H4 (cell line): ENCODE results near the gene MID1. TPM values are rescaled to one million over a fixed set of nuclear protein-coding genes. Genes with fewer than 3 reads are reported as not detected.

Experiments
- DNase-seq: peaks from one replicate; pipeline ENCODE4 v3.0.0-alpha.2; 2015; ENCODE audit warnings: low spot score
- total RNA-seq: library from RNA; depleted of rRNA; stranded (reverse); fragments of >200 nt; shearing (Covaris generic); gene quantifications from 2 replicates; pipeline ENCODE4 v1.2.3, GENCODE V29; 2014

Gene MID1
- total RNA-seq, 1 experiment from 2014 or later: 14.3 TPM

GRCh38 chrX:10433296-10433965, 187.0 kb downstream of the MID1 start:
- no peak for DNase-seq

GRCh38 chrX:10429908-10430307, 190.5 kb downstream of the MID1 start:
- DNase-seq: no peak

- no peak for DNase-seq
These were observed 193.1 kb downstream of the MID1 start for GRCh38 chrX:10427249-10427648.

GRCh38 chrX:10423716-10424115, 196.7 kb downstream of the MID1 start:
- no peak for DNase-seq

- no peak for DNase-seq
These were observed 200.3 kb downstream of the MID1 start for GRCh38 chrX:10420134-10420533.

GRCh38 chrX:10416424-10416823, 204.0 kb downstream of the MID1 start:
- DNase-seq: no peak

GRCh38 chrX:10415306-10416001, 204.9 kb downstream of the MID1 start:
- DNase-seq: no peak

GRCh38 chrX:10414862-10415261, 205.5 kb downstream of the MID1 start:
- DNase-seq: no peak

- no peak for DNase-seq
These were observed 206.1 kb downstream of the MID1 start for GRCh38 chrX:10414156-10414824.

GRCh38 chrX:10404436-10404835, 215.9 kb downstream of the MID1 start:
- no peak for DNase-seq

- DNase-seq: no peak
These were observed 219.1 kb downstream of the MID1 start for GRCh38 chrX:10401239-10401638.

GRCh38 chrX:10399043-10399741, 221.2 kb downstream of the MID1 start:
- DNase-seq: no peak

GRCh38 chrX:10398215-10398614, 222.2 kb downstream of the MID1 start:
- no peak for DNase-seq

GRCh38 chrX:10397349-10397748, 223.0 kb downstream of the MID1 start:
- no peak for DNase-seq

GRCh38 chrX:10395643-10396042, 224.7 kb downstream of the MID1 start:
- DNase-seq: no peak
